ENCODE data around the gene RADX.

RADX gene

DNA sequence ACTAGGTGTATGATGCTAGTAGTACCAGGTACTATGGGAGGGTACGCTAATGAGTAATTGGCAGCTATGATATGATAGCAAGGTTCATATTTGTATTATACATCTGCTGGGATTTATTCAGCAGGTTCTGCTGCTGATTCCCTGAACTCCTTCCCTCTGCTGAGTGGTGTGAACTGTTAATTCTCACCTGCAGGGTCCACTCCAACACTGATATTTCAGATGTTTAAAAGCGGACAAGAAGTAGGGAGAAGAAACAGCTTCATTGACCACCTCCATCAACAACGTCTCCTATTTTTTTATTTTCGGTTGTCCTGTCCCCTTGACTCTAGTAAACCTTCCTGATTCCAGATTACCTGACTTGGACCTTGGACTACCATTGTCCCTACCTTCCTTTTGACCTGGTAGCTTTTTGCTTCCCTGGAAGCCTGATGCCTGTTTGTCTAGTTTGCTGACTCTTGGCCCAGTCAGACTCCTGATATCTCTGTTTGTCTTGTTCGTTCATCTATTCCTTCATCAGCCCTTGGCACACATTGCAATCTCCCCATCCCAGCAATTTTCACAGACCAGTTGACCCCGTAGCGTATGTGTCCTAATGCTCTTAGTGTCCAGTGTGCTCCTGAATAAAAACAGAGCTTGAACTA is 80.8 kb downstream of the RADX start:
- no peak for DNase-seq (ENCODE audit: low spot score)

DNA sequence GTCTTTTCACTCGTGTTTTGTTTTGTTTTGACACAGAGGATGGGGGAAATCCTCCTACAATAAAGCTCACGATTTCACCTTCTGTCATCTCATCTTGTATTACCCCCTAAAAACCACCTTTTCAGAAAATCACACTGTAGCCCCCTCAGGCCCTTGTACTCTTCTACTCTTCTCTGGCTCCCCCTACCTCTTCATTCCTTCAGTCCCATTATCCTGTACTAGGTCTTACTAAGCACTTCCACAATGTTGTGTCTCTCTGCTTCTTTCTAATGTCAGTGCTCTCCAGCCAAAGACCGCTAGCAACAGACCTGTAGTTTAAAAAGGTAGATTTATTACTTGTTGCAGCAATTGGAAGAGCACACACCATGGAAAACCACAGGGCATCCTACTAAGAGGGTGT is 84.7 kb downstream of the RADX start:
- no peak for DNase-seq (ENCODE audit: low spot score)

DNA sequence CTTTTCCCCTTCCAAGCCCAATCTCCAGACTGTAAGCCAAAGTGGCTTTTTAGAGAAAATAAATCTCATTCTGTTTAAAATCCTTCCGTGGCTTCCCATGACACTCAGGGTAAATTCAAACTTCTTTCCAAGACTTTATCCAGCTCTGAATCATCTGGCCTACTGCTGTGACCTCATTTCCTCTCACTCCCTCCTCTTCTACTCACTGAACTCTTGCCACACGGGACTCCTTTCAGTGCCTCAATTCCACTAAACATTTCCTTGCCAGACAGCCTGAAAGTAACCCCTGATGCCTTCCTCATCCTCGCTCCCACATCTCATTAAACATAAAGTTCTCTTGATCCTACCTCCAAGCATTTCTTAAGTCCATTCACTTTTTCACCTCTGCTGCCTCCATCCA is 86.9 kb downstream of the RADX start:
- no peak for DNase-seq (ENCODE audit: low spot score)

DNA sequence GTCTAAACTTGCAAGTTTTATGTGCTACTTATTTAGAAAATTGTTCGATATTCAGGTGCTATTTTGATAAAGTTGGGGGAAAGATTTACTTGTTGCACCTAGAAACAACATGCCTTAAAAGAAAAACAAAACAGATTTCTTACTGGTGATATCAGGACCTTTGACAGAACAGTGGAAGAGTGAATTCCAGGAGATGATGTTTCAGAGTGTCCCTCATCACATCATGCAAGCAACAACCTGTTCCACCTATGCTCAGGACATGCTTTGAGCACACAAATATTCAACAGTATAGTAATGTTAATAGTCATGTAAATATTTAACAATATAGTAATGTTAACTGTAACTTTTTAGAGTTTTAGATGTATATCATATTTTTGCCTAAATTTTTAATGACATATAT is 90.9 kb downstream of the RADX start:
- no peak for DNase-seq (ENCODE audit: low spot score)

DNA sequence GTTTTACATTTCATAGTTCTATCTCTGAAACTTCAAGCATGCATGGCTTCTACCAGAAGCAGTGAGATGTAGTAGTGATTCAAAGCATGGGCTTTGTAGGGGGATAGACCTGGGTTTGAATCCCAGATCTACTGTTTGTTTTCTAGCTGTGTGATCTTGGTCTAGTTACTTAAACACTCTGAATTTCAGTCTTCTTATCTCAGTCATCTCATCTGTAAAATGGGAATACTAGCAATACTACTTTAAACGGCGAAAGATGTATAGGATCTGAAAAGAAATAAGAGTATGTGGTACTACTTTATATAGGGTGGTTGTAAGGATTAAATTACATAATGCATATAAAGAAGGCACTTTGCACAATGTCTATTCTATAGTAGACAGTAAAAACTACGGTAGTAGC is 94.7 kb downstream of the RADX start:
- no peak for DNase-seq (ENCODE audit: low spot score)

DNA sequence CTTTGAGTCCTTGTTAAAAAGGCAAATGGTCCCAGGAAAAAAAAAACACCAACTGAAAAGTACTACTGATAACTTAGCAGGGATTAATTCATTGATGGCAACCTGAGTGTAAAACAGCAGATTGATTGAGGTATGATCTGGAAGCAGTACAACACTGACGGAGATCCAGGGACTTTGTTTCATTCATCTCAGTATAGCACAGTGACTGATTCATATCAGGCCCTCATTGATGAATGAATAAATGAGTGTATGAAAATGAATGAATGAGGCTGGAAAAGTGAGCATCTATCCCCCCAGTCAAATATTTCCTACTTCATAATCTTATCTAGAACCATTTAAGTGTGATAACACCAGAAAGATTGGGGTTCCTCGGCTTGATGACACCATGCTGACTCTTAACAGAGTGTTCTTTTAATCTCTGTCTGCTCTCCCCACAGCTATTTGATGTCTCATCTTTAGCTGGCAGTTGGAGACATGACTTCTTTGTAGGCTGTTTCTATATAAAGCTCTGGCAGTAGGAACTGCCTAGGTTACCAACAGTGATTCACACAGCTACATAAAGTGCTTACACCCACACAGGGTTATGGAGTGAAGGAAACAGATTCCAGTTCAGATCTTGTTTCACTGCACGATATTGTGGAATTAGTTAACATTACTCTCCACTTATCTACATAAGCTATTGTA is 96.1 kb downstream of the RADX start:
- DNase-seq (ENCODE audit: low spot score), result peak; percentile 41

DNA sequence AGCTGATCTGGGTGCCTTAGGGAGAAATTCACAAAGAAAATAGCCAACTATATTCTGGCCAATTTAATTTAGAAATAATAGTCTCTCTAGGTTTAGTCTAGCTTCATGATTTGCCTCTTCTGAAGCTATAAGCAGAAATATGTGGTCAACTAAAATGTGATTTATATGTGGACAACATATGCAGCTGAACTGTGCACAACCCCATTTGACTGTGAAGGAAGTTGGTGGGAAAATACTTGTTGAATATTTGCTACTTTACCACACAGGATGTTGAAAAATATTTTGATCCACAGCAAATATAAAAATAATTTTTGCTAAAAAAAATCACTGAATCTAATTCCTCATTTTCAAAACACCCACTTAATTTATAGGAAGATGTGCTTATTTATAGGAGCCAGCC is 99.0 kb downstream of the RADX start:
- no peak for DNase-seq (ENCODE audit: low spot score)

DNA sequence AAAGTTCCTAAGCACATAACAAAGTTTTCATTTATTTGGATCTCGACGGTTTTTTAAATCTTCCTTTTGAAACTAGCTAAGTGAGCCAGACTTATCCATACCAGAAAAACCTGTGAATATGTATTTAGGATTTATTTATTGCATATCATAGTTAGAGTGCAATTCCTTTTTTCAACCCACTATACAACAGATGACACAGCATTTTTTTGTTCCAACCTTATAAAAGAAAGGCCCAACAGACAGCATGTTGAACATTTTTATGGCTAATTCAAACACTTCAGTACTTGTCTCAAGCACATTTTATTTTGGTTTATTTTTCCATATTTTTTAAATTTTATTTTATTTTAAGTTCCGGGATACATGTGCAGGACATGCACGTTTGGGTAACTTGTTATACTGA is 99.6 kb downstream of the RADX start:
- DNase-seq (ENCODE audit: low spot score), result no peak

DNA sequence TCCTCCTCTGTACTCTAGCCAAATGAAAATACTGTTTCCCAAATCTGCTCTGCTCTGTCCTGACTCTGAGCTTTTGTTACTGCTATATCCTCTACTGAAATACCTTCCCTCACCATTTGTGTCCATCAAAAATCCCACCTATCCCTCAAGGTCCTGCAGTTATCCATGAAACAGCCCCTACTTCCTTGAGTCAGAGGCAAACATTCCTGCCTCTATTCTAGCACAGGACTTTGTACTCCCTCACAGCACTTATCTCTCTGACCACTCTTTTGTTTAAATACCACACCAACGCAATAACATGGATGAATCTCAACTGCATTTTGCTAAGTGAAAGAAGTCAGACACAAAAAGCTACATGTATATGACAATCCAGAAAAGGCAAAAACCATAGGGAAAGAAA is 104.2 kb downstream of the RADX start:
- DNase-seq (ENCODE audit: low spot score), result no peak

DNA sequence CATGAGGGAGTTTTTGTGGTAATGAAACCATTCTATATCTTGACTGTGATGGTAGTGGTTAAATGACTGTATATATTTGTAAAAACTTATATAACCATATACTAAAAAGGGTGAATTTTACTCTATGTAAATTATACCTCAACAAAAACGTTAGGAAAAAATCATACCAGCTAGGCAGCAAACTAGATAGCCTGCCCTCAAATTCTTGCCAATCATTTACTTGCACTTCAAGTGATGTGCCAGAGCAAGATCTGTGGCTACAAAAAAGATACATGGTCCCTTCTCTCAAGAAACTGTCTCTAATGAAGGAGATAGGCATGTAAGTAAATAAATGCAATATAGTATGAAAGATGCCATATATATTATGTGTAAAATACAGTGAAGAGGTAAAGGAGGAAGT is 104.7 kb downstream of the RADX start:
- no peak for DNase-seq (ENCODE audit: low spot score)

DNA sequence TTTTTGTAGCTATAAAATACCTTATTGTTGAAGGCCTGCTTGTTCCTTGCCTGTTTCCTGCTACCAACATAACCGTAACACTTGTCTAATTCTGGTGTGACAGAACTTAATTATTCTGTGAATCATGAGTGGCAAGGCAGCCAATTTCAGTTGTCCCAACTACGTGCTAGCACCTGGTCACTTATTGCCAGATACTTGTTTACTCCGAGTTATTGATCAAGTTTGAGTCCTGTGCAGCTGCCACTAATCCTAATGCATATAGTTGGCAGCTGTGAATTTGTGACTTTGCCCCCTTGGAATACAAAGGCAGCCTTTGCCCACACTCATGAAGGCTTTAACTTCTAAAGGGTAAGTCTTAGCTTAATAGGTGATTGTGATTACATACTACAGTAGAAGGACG is 106.9 kb downstream of the RADX start:
- DNase-seq (ENCODE audit: low spot score), result no peak

DNA sequence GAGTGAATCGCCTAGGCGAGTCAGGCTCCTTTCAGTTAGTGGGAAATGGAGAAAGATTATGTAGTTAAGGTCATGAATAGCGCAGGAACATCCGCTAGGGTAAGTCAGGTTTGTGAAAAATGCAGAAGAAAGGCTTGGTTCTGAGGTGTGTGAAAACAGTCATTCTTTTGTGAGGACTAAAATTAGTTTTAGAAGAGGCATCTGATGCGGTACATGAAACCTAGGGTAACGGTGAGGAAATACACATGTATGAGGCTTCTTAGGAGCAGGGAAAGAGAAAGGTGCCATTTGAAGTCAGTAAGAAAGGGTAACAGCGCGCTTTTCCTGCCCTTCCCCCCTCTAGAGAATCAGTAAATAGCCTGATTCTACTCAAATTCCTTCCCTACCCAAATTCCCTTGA is 114.2 kb downstream of the RADX start:
- DNase-seq (ENCODE audit: low spot score), result peak; percentile 1

DNA sequence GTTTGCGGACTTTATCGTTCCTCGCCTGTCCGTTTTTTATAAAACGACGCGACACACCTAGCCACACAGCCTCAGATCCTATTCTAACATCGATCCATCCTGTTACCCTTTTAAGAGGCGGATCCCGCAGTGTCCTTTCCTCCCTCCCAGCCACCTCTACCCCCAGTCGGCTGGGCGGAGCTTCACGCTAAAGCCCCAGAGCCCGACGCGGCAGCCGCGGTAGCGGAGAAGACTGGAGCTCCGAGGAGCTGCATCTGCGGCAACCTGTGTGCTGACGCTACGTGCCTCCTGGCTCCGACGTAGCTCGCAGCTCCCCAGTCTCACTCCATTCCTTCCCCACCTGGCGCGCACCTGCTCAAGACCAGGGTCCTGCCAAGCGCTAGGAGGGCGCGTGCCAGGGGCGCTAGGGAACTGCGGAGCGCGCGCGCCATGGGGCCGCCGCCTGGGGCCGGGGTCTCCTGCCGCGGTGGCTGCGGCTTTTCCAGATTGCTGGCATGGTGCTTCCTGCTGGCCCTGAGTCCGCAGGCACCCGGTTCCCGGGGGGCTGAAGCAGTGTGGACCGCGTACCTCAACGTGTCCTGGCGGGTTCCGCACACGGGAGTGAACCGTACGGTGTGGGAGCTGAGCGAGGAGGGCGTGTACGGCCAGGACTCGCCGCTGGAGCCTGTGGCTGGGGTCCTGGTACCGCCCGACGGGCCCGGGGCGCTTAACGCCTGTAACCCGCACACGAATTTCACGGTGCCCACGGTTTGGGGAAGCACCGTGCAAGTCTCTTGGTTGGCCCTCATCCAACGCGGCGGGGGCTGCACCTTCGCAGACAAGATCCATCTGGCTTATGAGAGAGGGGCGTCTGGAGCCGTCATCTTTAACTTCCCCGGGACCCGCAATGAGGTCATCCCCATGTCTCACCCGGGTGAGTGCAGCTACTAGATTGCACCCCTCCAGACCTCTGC is 115.0 kb downstream of the RADX start, which contains the start of gene RNF128:
Gene RNF128 (plus strand): TSS at position 217 of the 953 bp plus-strand sequence. CDS start 213 bp downstream, at position 430.
- peak; percentile 31 for DNase-seq (ENCODE audit: low spot score)

DNA sequence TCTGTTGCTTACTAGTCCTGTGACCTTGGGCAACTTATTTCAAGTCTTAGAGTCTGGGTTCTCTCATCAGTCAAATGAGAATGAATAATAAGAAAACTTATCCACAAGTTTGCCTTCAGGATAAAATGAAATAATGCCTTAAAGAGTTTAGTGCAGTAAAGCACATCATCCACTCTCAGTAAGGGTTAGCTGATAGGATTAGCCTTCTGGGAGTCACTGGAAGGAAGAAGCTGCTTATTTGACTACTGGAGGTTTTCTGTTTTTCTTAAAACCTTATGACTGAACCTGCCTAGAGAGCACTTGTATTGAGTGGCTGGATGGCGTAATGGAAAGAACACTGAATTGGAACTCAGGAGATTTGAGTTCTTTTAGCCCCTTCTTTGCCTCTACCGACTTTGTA is 116.6 kb downstream of the RADX start:
- DNase-seq (ENCODE audit: low spot score), result no peak
